HCT116 (cell line): ENCODE measurements around the gene SLC38A6. TPM values are rescaled to one million over a fixed set of nuclear protein-coding genes. Genes with fewer than 3 reads are reported as not detected.

Experiments used
- total RNA-seq: library from RNA; stranded (reverse); gene quantifications from one replicate; pipeline ENCODE4 v1.2.1, GENCODE V29; 2021; ENCODE audit not compliant: unreplicated experiment

Gene SLC38A6
- total RNA-seq, 1 experiment from 2014 or later = 9.5 TPM

Other genes starting within 250 kb of the SLC38A6 start
- gene MNAT1, start 246.5 kb upstream of the SLC38A6 start, total RNA-seq = 49.3 TPM
- gene TRMT5, start 166 bp upstream of the SLC38A6 start, total RNA-seq = 23.7 TPM